GM18868 (cell line): Measurements from ENCODE around the gene SOX12.
"Not testable (repeated sequence)": the region's sequence is repeated elsewhere in the genome, so short reads cannot be mapped to it uniquely, and the experiment has no call there.

Experiments used
- ATAC-seq: cut with Tn5 transposase; IDR thresholded peaks from one replicate; pipeline ENCODE4 v1.9.1; 2021; ENCODE audit warnings: mild to moderate bottlenecking, moderate library complexity; ENCODE audit not compliant: unreplicated experiment

Gene SOX12

DNA sequence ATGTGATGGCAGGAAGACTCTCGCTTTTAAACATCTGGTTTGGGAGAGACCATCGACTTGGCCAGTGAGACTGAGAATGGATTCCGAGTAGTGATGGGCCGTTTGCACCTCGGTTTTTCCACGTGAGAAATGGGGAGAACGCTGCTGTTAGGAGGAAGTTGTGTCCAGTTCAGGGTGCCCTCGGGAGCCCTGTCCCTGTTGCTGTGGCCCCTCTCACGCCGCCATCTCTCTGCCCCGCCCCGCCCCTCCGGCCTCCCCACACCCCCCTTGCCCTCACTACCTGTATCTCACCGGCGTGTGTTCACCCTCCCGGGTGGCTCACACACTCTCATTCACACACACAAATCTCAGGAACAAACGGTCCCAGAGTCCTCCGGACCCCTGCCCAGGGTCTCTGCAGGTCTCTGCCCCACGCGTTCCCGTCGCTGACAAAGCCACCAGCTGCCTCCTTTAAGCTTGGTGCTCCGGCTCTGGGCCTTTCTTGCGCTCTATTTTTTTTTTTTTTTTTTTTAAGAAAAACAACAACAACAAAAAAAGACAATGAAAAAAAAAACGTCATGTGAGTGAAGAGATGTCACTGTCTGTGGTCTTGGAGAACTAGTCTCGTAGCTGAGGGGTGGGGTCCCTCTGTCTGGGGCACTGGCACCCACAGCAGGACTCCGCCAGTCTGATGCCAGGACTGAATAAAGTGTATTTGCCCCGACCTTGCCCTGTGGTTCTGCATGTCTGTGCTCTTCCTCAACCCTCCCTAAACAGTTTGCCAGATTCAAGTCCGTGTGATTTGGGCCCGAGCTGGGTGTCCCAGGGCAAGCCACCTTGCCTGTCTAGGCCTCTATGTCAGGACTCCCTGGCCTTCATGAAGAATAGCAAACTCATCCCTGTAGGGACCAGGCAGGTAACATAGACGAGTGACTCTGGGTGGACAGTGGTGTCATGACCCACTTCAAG, 2.9 kb downstream of the SOX12 start:
- no peak for ATAC-seq

DNA sequence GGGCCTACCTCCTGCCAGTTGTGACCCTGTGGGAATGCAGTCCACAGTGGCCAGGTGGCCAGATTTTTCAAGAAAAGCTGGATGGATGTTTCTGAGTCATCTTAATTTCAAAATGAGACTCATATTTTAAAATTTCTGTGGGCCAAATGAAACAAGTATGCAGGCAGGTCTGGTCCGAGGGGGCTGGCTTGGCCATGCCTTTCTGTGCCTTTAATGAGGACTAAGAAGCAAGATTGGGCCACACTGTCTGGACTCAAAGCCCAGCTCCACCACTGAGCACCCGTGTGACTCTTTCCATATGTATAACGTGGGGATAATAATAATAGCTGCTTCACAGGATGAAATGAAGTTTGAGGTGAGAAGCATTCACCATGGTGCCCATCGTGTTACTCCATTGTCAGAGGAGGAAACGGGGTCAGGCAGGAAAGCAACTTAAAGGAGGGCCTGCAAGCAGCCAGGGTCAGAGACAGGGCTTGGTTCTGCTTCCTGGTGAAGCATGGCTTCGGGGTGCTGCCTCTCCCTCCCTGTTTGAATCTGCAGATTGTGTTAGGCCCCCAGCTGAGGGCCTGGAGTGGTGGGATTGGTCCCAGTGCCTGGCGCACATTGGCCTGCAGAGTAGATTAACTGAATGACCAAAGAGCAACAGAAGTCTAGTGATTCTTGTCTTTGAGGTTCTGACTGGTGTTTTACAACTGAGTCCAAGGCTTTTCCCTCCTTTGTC, 3.8 kb downstream of the SOX12 start:
- no peak for ATAC-seq

DNA sequence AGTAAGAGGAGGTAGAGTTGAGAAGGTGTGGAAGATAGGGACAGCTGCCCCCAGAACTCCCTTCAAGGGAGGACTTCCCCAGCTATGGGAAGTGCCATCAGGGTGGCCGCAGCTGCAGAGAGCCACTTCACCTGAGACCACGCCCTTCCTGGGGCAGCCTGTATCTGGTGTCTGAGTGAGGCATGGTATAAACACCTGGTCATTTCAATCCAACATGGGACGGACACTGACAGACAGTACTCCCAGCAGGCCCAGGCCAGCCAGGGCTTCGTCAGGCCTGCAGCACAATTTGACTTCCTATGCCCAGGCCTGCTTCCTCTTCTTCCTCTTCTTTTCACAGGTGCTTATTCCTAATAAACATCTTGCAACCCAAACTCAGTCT, 4.5 kb downstream of the SOX12 start:
- no peak for ATAC-seq

DNA sequence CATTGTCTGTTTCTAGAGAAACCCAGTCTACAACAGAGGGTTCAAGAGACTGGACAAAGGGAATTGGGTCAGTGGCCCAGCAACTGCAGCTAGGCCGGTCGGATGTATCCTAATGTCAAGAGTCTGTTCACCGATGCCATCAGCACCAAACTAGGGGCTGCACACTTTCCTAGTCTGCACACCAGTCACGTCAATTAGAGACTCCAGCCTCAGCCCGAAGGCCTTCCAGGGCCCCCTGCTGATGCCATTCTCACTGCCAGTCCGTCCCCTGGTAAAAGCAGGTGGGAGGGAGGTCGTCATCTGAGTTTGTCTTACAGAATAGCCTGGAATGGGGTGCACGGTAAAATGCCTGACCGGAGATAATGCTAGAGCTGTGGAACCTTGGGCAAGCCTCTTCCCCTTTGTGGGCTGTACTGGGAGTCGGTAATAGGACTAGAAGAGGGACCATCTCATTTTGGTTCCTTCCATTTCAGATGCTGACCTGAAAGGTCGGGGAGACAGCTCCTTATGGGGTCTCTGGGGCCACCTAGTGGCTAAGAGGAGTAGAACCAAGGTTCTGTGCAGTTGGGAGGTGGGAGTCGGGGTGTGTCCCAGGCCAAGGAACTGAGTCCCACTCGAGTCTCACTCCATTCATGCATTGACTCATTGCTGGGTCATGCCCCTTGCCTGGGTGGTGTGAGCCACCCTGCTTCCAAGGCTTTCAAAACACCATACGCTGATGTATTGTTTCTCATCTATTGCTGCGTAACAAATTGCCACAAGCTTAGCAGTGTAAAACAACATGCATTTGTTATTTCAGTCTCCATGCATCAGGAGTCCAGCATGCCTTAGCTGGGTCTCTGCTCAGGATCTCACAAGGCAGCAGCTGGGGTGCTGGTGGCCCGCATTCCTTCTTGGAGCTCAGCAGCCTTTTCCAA, 5.1 kb downstream of the SOX12 start:
- peak; percentile 33 for ATAC-seq

DNA sequence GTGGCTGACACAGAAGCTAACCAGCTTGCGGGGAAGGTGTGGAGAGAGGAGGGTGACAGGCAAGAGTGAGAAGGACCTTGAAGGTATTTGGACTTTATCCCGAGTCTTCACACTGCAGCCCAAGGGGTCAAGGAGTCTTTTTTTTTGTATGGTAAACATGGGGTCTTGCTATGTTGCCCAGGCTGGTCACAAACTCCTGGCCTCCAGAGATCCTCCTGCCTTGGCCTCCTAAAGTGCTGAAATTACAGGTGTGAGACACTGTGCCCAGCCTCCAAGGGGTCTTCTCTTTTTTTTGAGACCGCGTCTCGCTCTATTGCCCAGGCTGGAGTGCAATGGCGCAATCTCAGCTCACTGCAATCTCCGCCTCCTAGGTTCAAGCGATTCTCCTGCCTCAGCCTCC, 9.2 kb downstream of the SOX12 start:
- no peak for ATAC-seq

DNA sequence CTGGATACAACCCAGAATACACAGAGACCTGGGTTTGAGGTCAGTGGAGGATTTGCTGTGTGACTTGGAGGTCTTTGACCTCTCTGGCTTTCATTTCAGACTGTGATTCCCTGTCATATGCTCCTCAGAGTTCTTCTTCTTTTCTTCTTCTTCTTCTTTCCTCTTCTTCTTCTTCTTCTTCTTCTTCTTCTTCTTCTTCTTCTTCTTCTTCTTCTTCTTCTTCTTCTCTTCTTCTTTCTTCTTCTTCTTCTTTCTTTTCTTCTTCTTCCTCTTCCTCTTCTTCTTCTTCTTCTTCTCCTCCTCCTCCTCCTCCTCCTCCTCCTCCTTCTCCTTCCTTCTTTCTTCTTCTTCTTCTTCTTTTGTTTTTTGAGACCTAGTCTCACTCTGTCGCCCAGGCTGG, 10.7 kb downstream of the SOX12 start:
- not testable (repeated sequence) for ATAC-seq

DNA sequence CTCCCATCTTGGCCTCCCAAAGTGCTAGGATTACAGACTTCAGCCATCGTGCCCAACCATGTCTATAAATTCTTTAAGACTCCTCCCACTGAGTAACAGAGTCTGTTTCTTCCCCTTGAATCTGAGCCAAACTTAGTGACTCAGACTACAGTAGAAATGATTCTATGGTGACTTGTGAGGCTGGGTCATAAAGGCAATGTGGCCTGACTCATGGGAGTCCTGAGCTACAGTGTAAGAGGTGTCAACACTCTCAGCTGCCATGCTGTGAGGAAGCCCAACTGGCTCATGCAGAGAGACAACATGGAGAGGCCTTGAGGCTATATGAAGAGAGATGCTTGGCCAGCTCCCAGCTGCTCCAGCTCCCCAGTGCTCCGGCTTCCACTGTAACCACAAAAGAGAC, 16.3 kb downstream of the SOX12 start:
- no peak for ATAC-seq

DNA sequence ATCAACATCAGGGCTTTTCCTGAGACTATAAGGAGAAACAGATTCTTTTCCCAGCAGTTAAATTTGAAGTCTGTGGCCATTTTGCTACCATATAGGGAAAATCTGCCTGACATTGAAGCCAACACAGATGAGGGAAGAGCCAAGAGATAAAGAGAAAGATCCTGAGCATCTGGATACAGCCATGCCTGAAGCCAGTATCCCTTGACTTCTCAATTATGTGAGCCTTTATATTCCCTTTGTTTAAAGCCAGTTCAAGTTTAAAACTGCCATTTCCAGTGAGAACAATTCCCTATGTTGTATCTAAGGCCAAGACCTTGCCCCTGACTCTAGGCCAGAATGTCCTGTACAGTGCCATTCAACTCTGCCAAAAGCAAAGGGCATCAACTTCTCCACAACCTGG, 17.8 kb downstream of the SOX12 start:
- no peak for ATAC-seq

DNA sequence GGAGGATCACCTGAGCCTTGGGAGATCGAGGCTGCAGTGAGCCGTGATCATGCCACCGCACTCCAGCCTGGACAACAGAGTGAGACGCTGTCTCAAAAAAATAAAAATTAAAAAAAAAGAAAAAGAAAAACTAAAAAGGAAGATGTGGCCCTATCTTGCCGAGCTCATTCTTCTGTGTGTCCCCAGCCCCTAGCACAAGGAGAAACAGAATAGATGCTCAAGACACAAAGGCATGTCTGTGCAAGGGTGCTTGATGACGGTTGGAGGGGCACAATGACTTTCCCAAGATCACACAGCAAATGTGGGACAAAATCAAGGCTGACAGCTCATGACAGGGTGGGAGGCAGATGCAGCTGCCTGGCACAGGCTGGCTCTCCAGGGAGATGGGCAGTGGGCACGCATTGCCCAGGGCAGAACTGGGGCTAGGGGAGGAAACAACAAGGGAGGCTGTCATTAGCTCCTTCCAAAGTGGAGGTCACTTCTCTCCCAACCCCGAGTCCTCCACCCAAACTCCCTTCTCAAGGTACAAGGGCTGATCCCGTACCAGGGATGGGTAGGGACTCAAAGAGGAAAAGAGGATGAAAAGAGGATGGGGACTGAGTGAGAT, 20.8 kb downstream of the SOX12 start:
- ATAC-seq, result no peak

DNA sequence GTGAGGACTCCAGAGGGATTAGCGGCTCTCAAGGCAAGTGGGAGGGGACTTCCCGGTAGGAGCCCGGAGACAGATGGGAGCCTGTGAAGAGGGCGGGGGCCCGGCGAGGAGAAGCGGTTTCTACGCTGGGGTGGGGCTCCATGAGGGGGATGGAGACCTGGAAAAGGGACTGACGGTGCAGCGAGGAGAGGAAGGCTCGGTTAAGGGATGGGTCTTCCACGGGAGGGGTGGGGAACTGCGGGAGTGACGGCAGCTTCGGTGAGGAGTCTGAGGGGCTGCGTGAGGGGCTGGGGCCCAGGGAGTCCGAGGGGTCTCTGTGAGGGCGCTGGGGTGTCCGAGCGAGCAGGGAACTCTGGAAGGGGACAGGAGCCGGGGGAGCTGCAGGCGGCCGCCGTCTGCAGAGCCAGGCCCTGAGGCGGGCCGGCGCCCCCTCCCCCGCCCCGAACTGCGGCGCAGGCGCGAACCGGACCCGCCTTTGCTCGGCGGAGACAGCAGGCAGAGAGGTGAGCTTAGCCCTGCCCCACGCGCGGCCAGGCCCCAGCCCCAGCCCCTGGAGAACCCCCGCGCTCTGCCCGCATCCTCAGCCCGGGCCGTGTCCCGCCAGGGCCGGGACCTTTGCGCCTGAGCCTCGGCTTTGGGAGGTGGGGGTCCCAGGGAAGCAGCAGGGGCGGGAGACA, 21.4 kb downstream of the SOX12 start, which contains the start of gene NRSN2:
TSS of gene NRSN2 (plus strand) at position 472 of the 677 bp plus-strand sequence. CDS start 2,533 bp downstream, outside the sequence.
- no peak for ATAC-seq

DNA sequence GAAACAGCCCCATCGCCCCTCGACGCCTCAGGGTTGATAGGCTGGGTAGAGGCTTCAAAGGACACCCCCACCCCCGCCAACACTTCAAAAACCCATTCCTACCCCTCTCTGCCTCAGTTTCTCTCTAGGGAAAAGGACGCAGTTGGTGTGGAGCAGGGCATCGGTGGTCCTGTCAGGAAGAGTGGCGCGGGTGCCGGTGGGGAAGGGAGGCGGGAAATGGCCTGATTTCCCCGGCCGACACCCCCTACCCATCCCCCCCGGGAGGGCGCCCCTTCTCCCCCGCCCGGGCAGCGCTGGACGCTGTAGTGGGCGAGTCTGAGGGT, 21.9 kb downstream of the SOX12 start:
- ATAC-seq, result no peak

DNA sequence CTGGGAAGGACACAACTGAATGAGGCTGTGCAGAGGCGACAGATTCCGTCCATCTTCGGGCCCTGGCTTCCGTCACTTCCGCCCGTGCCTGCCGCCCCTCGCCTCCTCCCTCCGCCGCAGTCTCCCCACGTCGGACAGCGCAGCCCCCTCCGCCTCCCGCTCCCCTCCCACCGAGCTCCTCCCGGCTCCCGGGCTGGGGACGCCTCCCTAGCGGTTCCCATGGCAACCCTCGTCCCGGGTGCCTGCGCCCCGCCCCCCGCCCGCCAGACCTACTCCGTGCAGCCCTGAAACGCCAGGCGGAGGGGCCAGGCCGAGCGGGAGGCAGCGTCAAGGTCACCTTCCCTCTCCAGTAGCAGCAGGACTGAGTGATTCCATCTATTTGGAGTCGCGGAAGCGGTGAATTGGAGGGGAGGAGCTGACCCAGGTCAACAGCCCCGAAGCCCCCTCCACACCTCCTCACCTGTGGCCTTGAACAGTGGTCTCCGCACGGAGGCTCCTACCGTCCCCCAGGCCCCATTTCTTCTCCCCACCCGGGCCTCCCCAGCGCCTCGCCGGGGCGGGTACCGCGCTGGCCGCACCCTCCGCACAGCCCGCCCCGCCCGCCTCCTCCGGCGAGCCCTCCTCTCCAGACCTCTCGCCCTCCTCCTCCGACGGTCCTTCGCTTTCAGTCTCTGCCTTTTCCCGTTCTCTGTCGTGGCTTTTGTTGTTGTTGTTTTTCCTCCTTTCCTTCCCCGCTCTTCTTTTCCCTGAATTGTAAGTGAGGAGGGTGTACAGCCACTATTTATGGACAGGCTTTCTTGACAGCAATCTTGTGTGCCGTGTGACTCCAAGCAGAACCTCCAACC, 22.5 kb downstream of the SOX12 start:
- peak; percentile 85 for ATAC-seq

DNA sequence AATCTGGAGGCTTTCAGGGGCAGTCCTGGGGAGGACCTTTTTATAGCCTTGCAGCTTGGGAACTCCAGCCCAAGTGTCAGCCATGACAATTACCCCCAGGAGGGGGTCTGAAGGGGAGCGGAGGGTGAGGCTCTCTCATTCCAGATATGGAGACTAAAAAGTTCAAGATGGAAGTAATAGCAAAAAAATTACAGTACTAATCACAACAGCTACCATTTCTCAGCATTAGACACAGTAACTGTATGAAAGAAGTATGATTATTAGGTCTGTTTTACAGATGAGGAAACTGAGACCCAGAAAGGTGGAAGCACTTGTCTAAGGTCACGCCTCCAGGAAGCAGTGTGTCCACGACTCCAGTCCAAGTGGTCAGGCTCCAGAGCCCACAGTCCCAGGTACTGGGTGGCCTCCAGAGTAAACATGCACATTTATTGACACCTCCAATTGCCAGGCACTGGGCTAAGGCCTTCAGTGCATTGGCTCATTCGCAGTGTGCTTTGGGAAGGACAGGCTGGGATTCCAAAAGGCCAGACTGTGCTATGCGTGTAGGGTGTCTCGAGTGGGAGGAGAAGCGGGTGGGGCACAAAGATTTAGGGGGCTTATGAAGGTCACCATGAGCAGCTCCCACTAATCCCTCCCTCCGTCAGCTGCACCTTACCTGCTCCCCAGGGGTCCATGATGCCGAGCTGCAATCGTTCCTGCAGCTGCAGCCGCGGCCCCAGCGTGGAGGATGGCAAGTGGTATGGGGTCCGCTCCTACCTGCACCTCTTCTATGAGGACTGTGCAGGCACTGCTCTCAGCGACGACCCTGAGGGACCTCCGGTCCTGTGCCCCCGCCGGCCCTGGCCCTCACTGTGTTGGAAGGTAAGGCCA, 23.9 kb downstream of the SOX12 start:
- no peak for ATAC-seq

DNA sequence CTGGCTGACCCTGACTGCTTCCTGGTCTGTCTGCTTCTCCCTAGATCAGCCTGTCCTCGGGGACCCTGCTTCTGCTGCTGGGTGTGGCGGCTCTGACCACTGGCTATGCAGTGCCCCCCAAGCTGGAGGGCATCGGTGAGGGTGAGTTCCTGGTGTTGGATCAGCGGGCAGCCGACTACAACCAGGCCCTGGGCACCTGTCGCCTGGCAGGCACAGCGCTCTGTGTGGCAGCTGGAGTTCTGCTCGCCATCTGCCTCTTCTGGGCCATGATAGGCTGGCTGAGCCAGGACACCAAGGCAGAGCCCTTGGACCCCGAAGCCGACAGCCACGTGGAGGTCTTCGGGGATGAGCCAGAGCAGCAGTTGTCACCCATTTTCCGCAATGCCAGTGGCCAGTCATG, 27.8 kb downstream of the SOX12 start:
- no peak for ATAC-seq

DNA sequence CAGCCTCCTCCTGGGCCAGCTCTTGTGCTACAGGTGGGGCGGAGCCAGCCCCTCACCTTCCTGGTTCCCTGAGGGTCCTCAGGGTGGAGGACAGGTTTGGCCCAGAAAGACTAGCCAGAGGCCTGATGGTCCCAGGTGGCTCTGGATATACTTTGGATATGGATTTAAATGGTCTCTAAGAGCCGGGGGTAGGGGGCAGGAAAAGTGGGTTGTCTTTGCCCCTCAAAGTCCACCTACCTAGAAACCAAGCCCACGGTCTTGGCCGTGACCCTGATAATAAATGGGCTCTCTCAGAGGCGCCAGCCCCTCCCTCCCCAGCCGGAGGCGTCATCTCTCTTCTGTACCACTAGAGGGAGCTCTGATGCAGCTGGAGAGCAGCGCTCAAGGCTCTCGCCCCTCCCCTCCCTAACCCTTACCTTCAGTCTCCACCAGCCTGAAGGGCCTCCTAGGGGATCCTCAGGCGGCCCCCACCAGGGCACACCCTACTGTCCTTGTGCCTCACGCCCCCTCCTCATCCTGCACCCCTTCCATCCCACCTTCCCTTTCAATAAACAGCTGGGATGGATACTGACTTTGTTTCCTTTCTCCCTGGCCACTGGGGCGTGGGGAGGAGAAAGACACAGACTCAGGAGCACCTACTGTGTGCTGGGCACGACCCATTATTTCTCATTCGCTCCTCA, 29.1 kb downstream of the SOX12 start:
- peak; percentile 91 for ATAC-seq

DNA sequence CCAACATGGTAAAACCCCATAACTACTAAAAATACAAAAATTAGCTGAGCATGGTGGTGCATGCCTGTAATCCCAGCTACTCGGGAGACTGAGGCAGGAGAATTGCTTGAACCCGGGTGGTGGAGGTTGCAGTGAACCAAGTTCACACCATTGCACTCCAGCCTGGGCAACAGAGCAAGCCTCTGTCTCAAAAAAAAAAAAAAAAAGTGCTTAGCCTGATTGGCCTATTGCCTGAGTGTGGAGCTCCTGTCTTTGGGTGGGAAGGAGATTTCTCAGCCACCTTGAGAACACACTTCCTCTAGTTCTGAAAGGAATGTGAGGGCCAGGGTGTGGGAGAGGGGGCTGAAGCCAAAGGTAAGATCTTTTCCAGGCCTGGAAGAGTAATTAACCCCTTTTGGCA, 30.8 kb downstream of the SOX12 start:
- not testable (repeated sequence) for ATAC-seq

DNA sequence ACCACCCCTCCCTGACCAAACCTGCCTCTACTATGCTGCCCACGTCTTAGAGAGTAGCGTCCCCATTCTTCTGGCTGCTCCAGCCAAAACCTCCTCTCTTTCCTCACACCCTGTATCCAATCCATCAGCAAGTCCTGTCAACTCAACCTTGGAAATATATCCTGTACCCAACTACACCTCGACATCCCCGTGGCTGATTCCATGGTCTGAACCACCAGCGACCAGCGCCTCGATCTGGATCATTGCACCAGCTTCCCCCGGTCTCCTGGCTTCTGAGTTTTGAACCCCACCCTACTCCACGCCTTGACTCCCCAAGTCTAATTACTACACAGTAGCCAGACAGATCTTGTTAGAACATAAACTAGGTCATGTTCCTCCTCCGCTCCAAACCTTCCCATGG, 31.4 kb downstream of the SOX12 start:
- no peak for ATAC-seq
